HepG2 (cell line): ENCODE data around the gene PLXNC1. TPM values are rescaled to one million over a fixed set of nuclear protein-coding genes. Genes with fewer than 3 reads are reported as not detected.
A peak's percentile ranks its signal among the peaks of the same experiment; 100 is the strongest.

Source experiments
- ARNT ChIP-seq: fragments of 450-650 bp; IDR thresholded peaks from 2 replicates; pipeline ENCODE4 v1.6.1; 2017
- ATF1 ChIP-seq: IDR thresholded peaks from 2 replicates; pipeline ENCODE4 v1.6.1; 2016; ENCODE audit warnings: mild to moderate bottlenecking, control low read depth
- ATF4 ChIP-seq, 2 experiments: fragments of 450-650 bp in 1 of 2; sonication (generic) in 1 of 2; formaldehyde crosslinking; IDR thresholded peaks; 2 replicates each; pipeline versions ENCODE4 v1.5.0 to v1.8.0; 2020 to 2022; ENCODE audit warnings: mild to moderate bottlenecking in 1 of 2, missing genetic modification reagents in 1 of 2
- CCAR2 ChIP-seq: fragments of 200-400 bp; formaldehyde crosslinking; optimal IDR thresholded peaks from 2 replicates; pipeline ENCODE3; 2018; ENCODE audit warnings: low read depth, mild to moderate bottlenecking, low read length, moderate library complexity
- DDIT3 ChIP-seq: sonication (generic); formaldehyde crosslinking; IDR thresholded peaks from 2 replicates; pipeline ENCODE4 v1.4.0; 2020; ENCODE audit warnings: mild to moderate bottlenecking, missing genetic modification reagents
- DRAP1 ChIP-seq: IDR thresholded peaks from 2 replicates; pipeline ENCODE4 v1.6.1; 2016; ENCODE audit warnings: missing genetic modification reagents, missing compliant biosample characterization
- E2F1 ChIP-seq: sonication (generic); formaldehyde crosslinking; IDR thresholded peaks from 2 replicates; pipeline ENCODE4 v1.5.0; 2020; ENCODE audit warnings: missing genetic modification reagents
- EEA1 ChIP-seq: sonication (generic); formaldehyde crosslinking; IDR thresholded peaks from 2 replicates; pipeline ENCODE4 v1.5.1; 2020; ENCODE audit warnings: mild to moderate bottlenecking, missing genetic modification reagents, borderline replicate concordance
- ETV6 ChIP-seq: sonication (generic); formaldehyde crosslinking; conservative IDR thresholded peaks from 2 replicates; pipeline ENCODE4 v1.4.0; 2020; ENCODE audit warnings: missing genetic modification reagents
- HIC2 ChIP-seq: sonication (generic); formaldehyde crosslinking; IDR thresholded peaks from 2 replicates; pipeline ENCODE4 v1.9.0; 2022; ENCODE audit warnings: low read depth, missing genetic modification reagents
- HINFP ChIP-seq: sonication (generic); formaldehyde crosslinking; IDR thresholded peaks from 2 replicates; pipeline ENCODE4 v1.4.0; 2020; ENCODE audit warnings: low read depth, mild to moderate bottlenecking, missing genetic modification reagents
- HMG20A ChIP-seq: IDR thresholded peaks from 2 replicates; pipeline ENCODE4 v1.6.1; 2016; ENCODE audit warnings: borderline replicate concordance
- HMGA1 ChIP-seq: sonication (generic); formaldehyde crosslinking; conservative IDR thresholded peaks from 2 replicates; pipeline ENCODE4 v1.4.0; 2020; ENCODE audit warnings: missing genetic modification reagents
- KDM5B ChIP-seq: sonication (generic); formaldehyde crosslinking; IDR thresholded peaks from 2 replicates; pipeline ENCODE4 v1.4.0; 2020; ENCODE audit warnings: missing genetic modification reagents, mild to moderate bottlenecking, borderline replicate concordance
- MIER2 ChIP-seq: IDR thresholded peaks from 2 replicates; pipeline ENCODE4 v1.6.1; 2016; ENCODE audit warnings: missing biosample characterization, missing genetic modification reagents
- ONECUT2 ChIP-seq: sonication (generic); formaldehyde crosslinking; IDR thresholded peaks from 2 replicates; pipeline ENCODE4 v1.4.0; 2020; ENCODE audit warnings: missing genetic modification reagents
- PAF1 ChIP-seq: IDR thresholded peaks from 2 replicates; pipeline ENCODE4 v1.6.1; 2016; ENCODE audit warnings: missing genetic modification reagents, missing compliant biosample characterization
- RNF219 ChIP-seq: sonication (generic); formaldehyde crosslinking; IDR thresholded peaks from 2 replicates; pipeline ENCODE4 v1.5.0; 2020; ENCODE audit warnings: mild to moderate bottlenecking, missing genetic modification reagents
- SNRNP70 ChIP-seq: fragments of 200-400 bp; formaldehyde crosslinking; IDR thresholded peaks from 2 replicates; pipeline ENCODE4 v1.6.1; 2017; ENCODE audit warnings: mild to moderate bottlenecking, low read depth, low read length, moderate library complexity
- TRIM24 ChIP-seq: sonication (generic); formaldehyde crosslinking; IDR thresholded peaks from 2 replicates; pipeline ENCODE4 v1.8.0; 2022; ENCODE audit warnings: mild to moderate bottlenecking, missing genetic modification reagents
- ZNF121 ChIP-seq: sonication (generic); formaldehyde crosslinking; IDR thresholded peaks from 2 replicates; pipeline ENCODE4 v1.5.0; 2020; ENCODE audit warnings: mild to moderate bottlenecking, missing genetic modification reagents
- ZNF180 ChIP-seq: sonication (generic); formaldehyde crosslinking; IDR thresholded peaks from 2 replicates; pipeline ENCODE4 v1.4.0; 2020; ENCODE audit warnings: low read depth, missing genetic modification reagents, borderline replicate concordance
- ZNF552 ChIP-seq: sonication (generic); formaldehyde crosslinking; IDR thresholded peaks from 2 replicates; pipeline ENCODE4 v1.9.0; 2022; ENCODE audit warnings: missing genetic modification reagents, mild to moderate bottlenecking, borderline replicate concordance
- ZNF766 ChIP-seq: sonication (generic); formaldehyde crosslinking; IDR thresholded peaks from 2 replicates; pipeline ENCODE4 v1.5.0; 2020; ENCODE audit warnings: missing genetic modification reagents, borderline replicate concordance
- polyA plus RNA-seq, 8 experiments: library from polyadenylated mRNA; depleted of rRNA in 3 of 8; stranded (reverse) in 7 of 8; unstranded in 1 of 8; fragments of >200 nt; fragmentation: Illumina TruSeq in 4 of 8; extraction: Trizol in 4 of 8; gene quantifications; 2 replicates each; pipeline versions ENCODE4 v1.2.1 to v1.2.3, GENCODE V29; 2011 to 2016; ENCODE audit warnings: low read depth in 4 of 8, missing spikeins in 1 of 8, mixed read lengths in 1 of 8; ENCODE audit not compliant: insufficient read depth in 1 of 8
- total RNA-seq, 5 experiments: library from RNA; depleted of rRNA; stranded (reverse); fragments of >200 nt; fragmentation: Illumina TruSeq; extraction: Trizol; gene quantifications; 2 replicates each; pipeline ENCODE4 v1.2.3, GENCODE V29; 2016; ENCODE audit warnings: low read depth in 1 of 5

The PLXNC1 gene
- total and polyA plus RNA-seq, 2 of the 13 experiments (the other 11 are each of a cell fraction or from before 2014, with no cell fraction given): 6.6 to 11.2 TPM

GRCh38 chr12:94172973-94173372, 24.6 kb downstream of the PLXNC1 start (continued):
- TF ChIP-seq ATF4 (CRISPR knock-in tag; IDR thresholded peaks at IDR 0.05) (peak in 1 of 2 experiments; percentile 82; a peak in 2 of 4 replicates), EEA1 (CRISPR knock-in tag) (no peak), SNRNP70 (no peak), CCAR2 (no peak), ETV6 (CRISPR knock-in tag) (no peak), PAF1 (CRISPR knock-in tag) (no peak), HMGA1 (CRISPR knock-in tag) (no peak), TRIM24 (CRISPR knock-in tag) (no peak), RNF219 (CRISPR knock-in tag) (no peak), E2F1 (no peak), ZNF121 (CRISPR knock-in tag) (no peak), DRAP1 (CRISPR knock-in tag) (no peak), HIC2 (CRISPR knock-in tag) (no peak), MIER2 (no peak), ATF1 (CRISPR knock-in tag) (peak; percentile 32; the same call in 1 of the 2 replicates), HMG20A (CRISPR knock-in tag) (peak; percentile 91; the same call in 1 of the 2 replicates), ARNT (no peak), ZNF766 (no peak), ZNF552 (CRISPR knock-in tag) (no peak), ZNF180 (CRISPR knock-in tag) (no peak), DDIT3 (CRISPR knock-in tag) (no peak), HINFP (no peak), KDM5B (no peak), ONECUT2 (CRISPR knock-in tag) (no peak)
